ENCODE results near the gene THSD7B.

Gene THSD7B

GRCh38 chr2:137525132-137525531, 759.8 kb downstream of the THSD7B start:
- Histone ChIP-seq H3K9me3 (ENCODE audit: control insufficient read depth, low read length) (no peaks in the 10 kb centered on the region), H3K36me3 (ENCODE audit: control insufficient read depth, insufficient read depth, low read length) (no peaks in the 10 kb centered on the region), H3K4me3 (ENCODE audit: low read depth, low read length) (no peak overlapping the region), H3K4me2 (ENCODE audit: low read length) (no peak overlapping the region), H3K9ac (no peak overlapping the region), H3K4me1 (no peaks in the 10 kb centered on the region), H3K79me2 (no peaks in the 10 kb centered on the region), H3K27me3 (ENCODE audit: control insufficient read depth, insufficient read depth, low read length) (no peaks in the 10 kb centered on the region), H2AFZ (no peak overlapping the region), H3K27ac (no peak overlapping the region)
- no peak for TF ChIP-seq CTCF (IDR thresholded peaks at IDR 0.05)

- H3K9me3 ChIP-seq (ENCODE audit: control insufficient read depth, low read length) = no peaks in the 10 kb centered on the region
- H3K9ac ChIP-seq = no peak overlapping the region
- H3K27ac ChIP-seq = no peak overlapping the region
- no peaks in the 10 kb centered on the region for H3K4me1 ChIP-seq
- H3K4me2 ChIP-seq (ENCODE audit: low read length) = no peak overlapping the region
- H2AFZ ChIP-seq = no peak overlapping the region
- H3K4me3 ChIP-seq (ENCODE audit: low read depth, low read length) = no peak overlapping the region
- no peaks in the 10 kb centered on the region for H3K36me3 ChIP-seq (ENCODE audit: control insufficient read depth, insufficient read depth, low read length)
- no peaks in the 10 kb centered on the region for H3K79me2 ChIP-seq
- H3K27me3 ChIP-seq (ENCODE audit: control insufficient read depth, insufficient read depth, low read length) = no peaks in the 10 kb centered on the region
- no peak for TF ChIP-seq CTCF (IDR thresholded peaks at IDR 0.05)
Observed at GRCh38 chr2:137525641-137526190, 760.4 kb downstream of the THSD7B start.

GRCh38 chr2:137535897-137536296, 770.6 kb downstream of the THSD7B start:
- H3K27me3 ChIP-seq (ENCODE audit: control insufficient read depth, insufficient read depth, low read length) = no peaks in the 10 kb centered on the region
- H3K9ac ChIP-seq = no peak overlapping the region
- TF ChIP-seq CTCF (IDR thresholded peaks at IDR 0.05) = no peak
- no peaks in the 10 kb centered on the region for H3K9me3 ChIP-seq (ENCODE audit: control insufficient read depth, low read length)
- H3K79me2 ChIP-seq = no peaks in the 10 kb centered on the region
- no peak overlapping the region for H3K4me3 ChIP-seq (ENCODE audit: low read depth, low read length)
- no peak overlapping the region for H2AFZ ChIP-seq
- no peaks in the 10 kb centered on the region for H3K36me3 ChIP-seq (ENCODE audit: control insufficient read depth, insufficient read depth, low read length)
- no peak overlapping the region for H3K27ac ChIP-seq
- no peaks in the 10 kb centered on the region for H3K4me1 ChIP-seq
- no peak overlapping the region for H3K4me2 ChIP-seq (ENCODE audit: low read length)

- Histone ChIP-seq H3K79me2 (no peaks in the 10 kb centered on the region), H3K36me3 (ENCODE audit: control insufficient read depth, insufficient read depth, low read length) (no peaks in the 10 kb centered on the region), H3K9ac (no peak overlapping the region), H3K4me3 (ENCODE audit: low read depth, low read length) (no peak overlapping the region), H2AFZ (no peak overlapping the region), H3K4me2 (ENCODE audit: low read length) (no peak overlapping the region), H3K27me3 (ENCODE audit: control insufficient read depth, insufficient read depth, low read length) (no peaks in the 10 kb centered on the region), H3K4me1 (no peaks in the 10 kb centered on the region), H3K9me3 (ENCODE audit: control insufficient read depth, low read length) (no peaks in the 10 kb centered on the region), H3K27ac (no peak overlapping the region)
- TF ChIP-seq CTCF (IDR thresholded peaks at IDR 0.05) = no peak
Observed at GRCh38 chr2:137539336-137539735, 774.0 kb downstream of the THSD7B start.

GRCh38 chr2:137547842-137548241, 782.5 kb downstream of the THSD7B start:
- Histone ChIP-seq H3K27ac (no peak overlapping the region), H3K4me1 (no peaks in the 10 kb centered on the region), H3K36me3 (ENCODE audit: control insufficient read depth, insufficient read depth, low read length) (no peaks in the 10 kb centered on the region), H3K79me2 (no peaks in the 10 kb centered on the region), H2AFZ (no peak overlapping the region), H3K9me3 (ENCODE audit: control insufficient read depth, low read length) (no peaks in the 10 kb centered on the region), H3K9ac (no peak overlapping the region), H3K4me3 (ENCODE audit: low read depth, low read length) (no peak overlapping the region), H3K4me2 (ENCODE audit: low read length) (no peak overlapping the region), H3K27me3 (ENCODE audit: control insufficient read depth, insufficient read depth, low read length) (no peaks in the 10 kb centered on the region)
- TF ChIP-seq CTCF (IDR thresholded peaks at IDR 0.05) = no peak
